ENCODE results near the gene RAG2.

Gene RAG2

GRCh38 chr11:36598051-36598450, at the start of gene RAG2:
RAG2 (minus strand) TSS chr11:36598236; CDS start chr11:36594168, 4,068 bp downstream.
- no peak for DNase-seq

GRCh38 chr11:36638556-36638955, 40.5 kb upstream of the RAG2 start:
- DNase-seq, result no peak

- DNase-seq, result no peak
Measured at GRCh38 chr11:36635066-36635862, 37.2 kb upstream of the RAG2 start.

- no peak for DNase-seq
Measured at GRCh38 chr11:36631774-36632173, 33.7 kb upstream of the RAG2 start.

- DNase-seq, result no peak
Measured at GRCh38 chr11:36628765-36629244, 30.8 kb upstream of the RAG2 start.

- DNase-seq, result no peak
Measured at GRCh38 chr11:36628141-36628540, 30.1 kb upstream of the RAG2 start.

- no peak for DNase-seq
Measured at GRCh38 chr11:36627471-36627870, 29.4 kb upstream of the RAG2 start.

DNA sequence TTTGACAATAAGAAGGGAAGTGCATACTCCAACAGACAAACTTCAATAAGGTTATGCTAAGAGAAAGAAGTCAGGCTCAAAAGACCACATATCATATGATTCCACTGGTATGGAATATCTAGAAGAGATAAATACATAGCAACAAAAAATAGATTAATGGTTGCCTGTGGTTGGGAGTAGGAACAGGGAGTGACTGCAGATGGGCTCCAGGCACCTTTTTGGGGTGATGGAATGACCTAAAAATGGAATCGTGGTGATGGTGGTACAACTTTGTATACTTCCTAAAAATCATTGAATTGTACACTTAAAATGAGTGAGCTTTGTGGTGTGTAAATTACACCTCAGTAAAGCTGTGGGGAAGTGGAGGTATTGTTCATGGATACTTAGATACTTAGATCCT, 29.0 kb upstream of the RAG2 start:
- DNase-seq, result no peak

GRCh38 chr11:36623494-36623893, 25.5 kb upstream of the RAG2 start:
- DNase-seq, result no peak

- no peak for DNase-seq
Measured at GRCh38 chr11:36622431-36623136, 24.5 kb upstream of the RAG2 start.

DNA sequence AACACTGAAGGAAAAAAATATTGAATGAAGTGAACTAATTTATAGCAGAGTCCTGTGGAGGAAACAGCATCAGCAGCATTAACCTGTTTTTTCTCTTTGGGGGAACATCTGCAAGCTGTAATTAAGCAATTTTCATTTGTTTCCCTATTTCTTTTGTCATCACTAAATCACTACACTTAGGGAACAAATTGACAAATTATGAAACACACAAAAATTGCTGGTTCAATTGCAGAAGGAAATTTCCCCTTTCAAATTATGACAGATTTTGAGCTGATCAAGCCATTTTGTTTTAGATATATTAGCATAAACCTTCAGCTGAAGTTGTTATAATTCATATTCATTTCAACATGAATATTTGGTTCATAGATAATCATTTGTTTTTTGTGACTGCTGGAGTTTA, 22.2 kb upstream of the RAG2 start:
- DNase-seq, result no peak

- DNase-seq, result no peak
Measured at GRCh38 chr11:36619502-36619901, 21.5 kb upstream of the RAG2 start.

- DNase-seq, result no peak
Measured at GRCh38 chr11:36618363-36619047, 20.5 kb upstream of the RAG2 start.

DNA sequence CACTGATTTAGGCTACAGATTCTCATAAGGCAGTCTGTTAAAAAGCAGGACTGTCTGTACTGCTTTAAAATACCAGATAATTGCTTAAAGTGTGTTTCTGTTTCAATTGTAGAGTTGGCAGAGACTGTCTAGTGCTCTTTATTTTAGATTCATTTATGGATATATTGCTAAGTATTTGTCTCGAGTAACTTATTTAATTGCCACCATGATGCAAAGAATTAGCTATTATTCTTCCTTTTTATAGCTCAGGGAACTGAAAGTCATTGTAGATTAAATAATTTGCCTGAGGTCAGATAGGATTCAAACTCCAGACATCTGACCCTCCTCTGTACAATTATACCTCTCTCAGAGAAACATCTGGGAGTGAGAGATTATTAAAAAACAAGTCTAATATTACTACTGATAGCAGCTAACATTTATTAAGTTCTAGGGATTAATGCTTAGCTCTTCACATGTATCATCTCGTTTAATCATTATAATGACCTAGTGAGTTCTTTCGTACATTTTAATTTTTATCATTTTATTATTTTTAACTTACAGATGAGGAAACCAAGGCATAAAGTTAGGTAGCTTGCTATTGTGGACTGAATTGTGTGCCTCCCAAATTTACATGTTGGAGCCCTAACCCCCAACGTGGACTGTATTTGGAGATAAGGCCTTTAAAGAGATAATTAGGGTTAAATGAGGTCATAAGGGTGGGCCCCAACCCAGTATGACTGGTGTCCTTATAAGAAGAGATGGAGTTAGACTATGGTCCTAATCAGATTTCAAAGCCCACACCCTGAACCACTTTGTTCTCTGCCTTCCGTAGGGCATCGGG, 19.7 kb upstream of the RAG2 start:
- DNase-seq, result no peak

- no peak for DNase-seq
Measured at GRCh38 chr11:36615826-36616225, 17.8 kb upstream of the RAG2 start.

DNA sequence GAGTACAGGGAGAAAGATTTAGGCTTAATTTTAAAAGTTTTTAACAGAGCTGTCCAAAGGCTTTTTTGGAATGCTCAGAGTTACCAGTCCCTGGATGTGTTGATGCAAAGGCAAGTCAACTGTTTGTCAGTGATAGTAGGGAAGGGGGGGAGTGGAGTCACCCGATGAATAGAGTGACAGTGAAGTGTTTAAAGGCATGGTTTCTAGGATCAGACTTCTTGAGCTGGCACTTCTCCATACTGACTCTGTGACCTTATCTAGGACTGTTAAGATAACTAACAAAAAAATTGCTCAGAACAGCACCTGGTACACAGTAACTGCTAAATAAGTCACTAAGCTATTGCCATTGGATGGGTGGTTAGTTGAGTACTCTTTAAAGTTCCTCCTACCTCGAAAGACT, 11.3 kb upstream of the RAG2 start:
- no peak for DNase-seq

DNA sequence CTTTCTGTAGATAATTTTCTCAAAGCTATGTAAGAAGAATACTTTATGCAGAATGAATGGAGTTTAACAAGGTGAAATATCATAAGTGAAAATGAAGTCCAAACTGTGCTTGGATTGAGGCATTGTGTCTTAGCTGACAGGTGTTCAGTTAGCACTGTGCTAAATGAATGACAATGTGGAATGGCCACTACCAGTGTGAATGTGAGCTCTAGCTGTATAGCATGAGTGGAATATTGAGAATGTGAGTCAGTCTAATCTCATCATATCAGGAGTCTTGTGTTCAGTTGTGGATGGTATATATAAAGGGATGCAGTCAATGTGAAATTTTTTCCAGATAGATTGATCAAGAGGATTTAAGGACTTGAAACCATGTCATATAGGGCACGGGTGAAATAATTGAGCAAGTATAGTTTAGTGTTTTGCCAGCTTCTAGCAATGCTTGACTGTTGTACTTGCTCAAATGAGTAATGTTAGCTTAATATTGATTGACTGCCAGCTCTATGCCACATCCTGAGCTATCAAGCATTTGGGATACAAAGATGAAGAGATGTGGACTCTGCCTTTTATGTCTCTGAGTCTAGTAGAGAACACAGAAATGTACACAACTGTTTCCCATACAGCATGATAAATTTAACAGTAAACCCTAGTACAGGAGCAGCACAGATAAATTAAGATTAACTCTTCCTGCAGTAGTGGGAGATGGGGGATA, 10.6 kb upstream of the RAG2 start:
- no peak for DNase-seq

DNA sequence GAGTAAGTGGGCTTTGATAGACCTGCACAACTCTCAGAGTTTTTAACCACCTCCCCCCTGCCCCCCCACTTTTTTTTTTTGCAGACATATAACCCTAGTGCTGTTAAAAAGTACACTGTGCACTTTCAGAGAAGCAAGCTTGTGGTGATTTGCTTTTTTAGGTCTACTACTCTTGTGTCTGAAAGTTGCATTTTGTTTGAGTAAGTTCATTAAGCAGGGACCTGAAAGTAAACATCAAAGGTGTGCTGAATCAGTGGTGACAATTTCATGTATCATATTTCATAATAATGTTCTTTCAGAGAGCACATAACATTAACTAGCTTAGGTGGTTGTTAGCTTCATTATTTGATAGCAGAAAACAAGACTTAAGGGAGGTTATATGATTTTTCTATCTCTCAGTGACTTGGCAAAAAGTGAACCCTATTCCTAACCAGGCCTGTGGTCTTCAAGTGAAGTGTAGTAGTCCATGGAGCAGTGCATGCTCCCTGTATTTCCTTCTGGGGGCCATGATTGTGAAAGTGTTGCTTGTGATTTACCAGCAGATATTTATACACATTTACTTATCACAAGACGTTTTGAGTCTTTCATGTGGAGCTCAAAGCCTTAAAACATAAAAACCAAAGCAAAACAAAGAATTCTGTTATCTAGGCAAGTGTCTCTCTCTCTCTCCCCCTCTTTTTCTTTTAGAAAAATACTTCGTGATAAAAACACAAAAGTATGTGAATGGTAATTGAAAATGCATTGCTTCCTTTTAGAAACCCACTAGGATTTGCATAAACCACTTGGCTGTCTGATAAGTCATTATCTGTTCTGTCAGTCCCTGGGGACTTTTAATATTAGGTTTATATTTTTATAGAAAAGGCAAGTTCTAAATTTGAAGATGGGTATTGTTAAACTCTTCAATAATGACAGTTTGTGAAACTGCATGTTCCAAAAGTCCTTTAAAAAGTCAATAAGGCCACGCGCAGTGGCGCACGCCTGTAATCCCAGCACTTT, 7.5 kb upstream of the RAG2 start:
- no peak for DNase-seq

GRCh38 chr11:36602135-36602534, 4.1 kb upstream of the RAG2 start:
- DNase-seq, result no peak

GRCh38 chr11:36601155-36601554, 3.1 kb upstream of the RAG2 start:
- DNase-seq, result no peak

DNA sequence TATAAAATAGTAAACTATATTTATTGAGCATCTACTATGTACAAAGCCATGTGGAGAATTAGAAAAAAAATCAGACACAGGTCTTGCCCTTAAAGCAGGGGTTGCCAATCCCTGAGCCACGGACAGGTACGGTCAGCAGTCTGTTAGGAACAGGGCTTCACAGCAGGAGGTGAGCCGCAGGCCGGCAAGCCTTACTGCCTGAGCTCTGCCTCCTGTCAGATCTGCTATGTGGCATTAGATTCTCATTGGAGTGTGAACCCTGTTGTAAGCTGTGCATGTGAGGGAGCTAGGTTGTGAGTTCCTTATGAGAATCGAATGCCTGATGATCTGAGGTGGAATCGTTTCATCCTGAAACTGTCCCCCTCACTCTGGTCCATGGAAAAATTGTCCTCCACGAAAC, 2.1 kb upstream of the RAG2 start:
- DNase-seq, result no peak

All from activated CD8-positive, alpha-beta memory T cell treated with anti-CD3 and anti-CD28 coated beads for 24 hours (primary cell).